Mesenchymal stem cell (in vitro differentiated cells and primary cell): ENCODE measurements around the gene PNKD.

ENCODE experiments used
- DNase-seq: peaks from one replicate; pipeline ENCODE4 v3.0.0-alpha.2; 2013
- H2AFZ ChIP-seq: one replicate; pipeline ENCODE4 v1.6.1; 2013; ENCODE audit warnings: low read depth, mild to moderate bottlenecking, control low read depth, inconsistent platforms, low read length, moderate library complexity
- H2AK5ac ChIP-seq: 2 replicates; pipeline ENCODE4 v1.6.1; 2013; ENCODE audit warnings: low read length, moderate library complexity, mild to moderate bottlenecking, inconsistent platforms; ENCODE audit not compliant: severe bottlenecking
- H2BK120ac ChIP-seq: one replicate; pipeline ENCODE4 v1.6.1; 2013; ENCODE audit warnings: low read depth, mild to moderate bottlenecking, inconsistent platforms, low read length, moderate library complexity
- H2BK12ac ChIP-seq, 2 experiments: one replicate each; pipeline ENCODE4 v1.6.1; 2013; ENCODE audit warnings: inconsistent platforms in 2 of 2, low read length in 2 of 2, mild to moderate bottlenecking in 2 of 2, moderate library complexity in 2 of 2, control low read depth in 1 of 2
- H2BK15ac ChIP-seq: one replicate; pipeline ENCODE4 v1.6.1; 2013; ENCODE audit warnings: mild to moderate bottlenecking, low read depth, inconsistent platforms; ENCODE audit not compliant: poor library complexity, severe bottlenecking
- H2BK5ac ChIP-seq: 2 replicates; pipeline ENCODE4 v1.6.1; 2013; ENCODE audit warnings: low read depth, mild to moderate bottlenecking, low read length, control low read depth, inconsistent platforms; ENCODE audit not compliant: poor library complexity, severe bottlenecking
- H3K14ac ChIP-seq, 2 experiments: one replicate each; pipeline ENCODE4 v1.6.1; 2013; ENCODE audit warnings: inconsistent platforms in 2 of 2, low read length in 2 of 2, control low read depth in 1 of 2, mild to moderate bottlenecking in 1 of 2, moderate library complexity in 1 of 2
- H3K18ac ChIP-seq, 2 experiments: one replicate each; pipeline ENCODE4 v1.6.1; 2013; ENCODE audit warnings: inconsistent platforms in 2 of 2, low read length in 2 of 2, control low read depth in 1 of 2, low read depth in 1 of 2, mild to moderate bottlenecking in 1 of 2
- H3K23ac ChIP-seq, 2 experiments: one replicate each; pipeline ENCODE4 v1.6.1; 2013; ENCODE audit warnings: inconsistent platforms in 2 of 2, low read length in 2 of 2, mild to moderate bottlenecking in 2 of 2, moderate library complexity in 2 of 2, control low read depth in 1 of 2
- H3K27ac ChIP-seq: 2 replicates; pipeline ENCODE4 v1.5.1; 2013; ENCODE audit warnings: mild to moderate bottlenecking, moderate library complexity, low read length, control low read depth, inconsistent platforms; ENCODE audit not compliant: poor library complexity, severe bottlenecking
- H3K27me3 ChIP-seq, 2 experiments: 2 replicates each; pipeline versions ENCODE4 v1.6.1 to v1.7.0; 2013; ENCODE audit warnings: low read length in 2 of 2, mild to moderate bottlenecking in 2 of 2, moderate library complexity in 2 of 2, control low read depth in 1 of 2, inconsistent platforms in 1 of 2; ENCODE audit not compliant: control insufficient read depth in 1 of 2, insufficient read depth in 1 of 2
- H3K36me3 ChIP-seq, 2 experiments: 2 replicates each; pipeline versions ENCODE4 v1.6.1 to v1.7.0; 2013; ENCODE audit warnings: low read length in 2 of 2, control low read depth in 1 of 2, inconsistent platforms in 1 of 2, low read depth in 1 of 2, mild to moderate bottlenecking in 1 of 2; ENCODE audit not compliant: insufficient read depth in 2 of 2, control insufficient read depth in 1 of 2
- H3K4ac ChIP-seq, 2 experiments: one replicate each; pipeline ENCODE4 v1.6.1; 2013; ENCODE audit warnings: inconsistent platforms in 2 of 2, low read length in 2 of 2, mild to moderate bottlenecking in 2 of 2, moderate library complexity in 2 of 2, control low read depth in 1 of 2, low read depth in 1 of 2
- H3K4me1 ChIP-seq: 2 replicates; pipeline ENCODE4 v1.6.1; 2013; ENCODE audit warnings: low read depth, low read length, control low read depth; ENCODE audit not compliant: control insufficient read depth, insufficient read depth
- H3K4me2 ChIP-seq: 2 replicates; pipeline ENCODE4 v1.6.1; 2013; ENCODE audit warnings: low read length, mild to moderate bottlenecking, inconsistent platforms; ENCODE audit not compliant: poor library complexity, severe bottlenecking
- H3K4me3 ChIP-seq, 2 experiments: 2 replicates each; pipeline versions ENCODE4 v1.5.1 to v1.7.0; 2013; ENCODE audit warnings: low read length in 2 of 2, mild to moderate bottlenecking in 2 of 2, control low read depth in 1 of 2, low read depth in 1 of 2; ENCODE audit not compliant: insufficient read depth in 1 of 2
- H3K79me1 ChIP-seq: replicated peaks from 2 replicates; pipeline ENCODE4 v1.6.1; 2013; ENCODE audit warnings: mild to moderate bottlenecking, control low read depth, low read length, inconsistent platforms; ENCODE audit not compliant: poor library complexity, severe bottlenecking
- H3K9ac ChIP-seq: 2 replicates; pipeline ENCODE4 v1.7.0; 2013; ENCODE audit warnings: mild to moderate bottlenecking, low read length, moderate library complexity
- H3K9me3 ChIP-seq: 2 replicates; pipeline ENCODE4 v1.7.0; 2013; ENCODE audit warnings: mild to moderate bottlenecking, low read length; ENCODE audit not compliant: control insufficient read depth
- H4K8ac ChIP-seq: one replicate; pipeline ENCODE4 v1.6.1; 2013; ENCODE audit warnings: inconsistent platforms, mild to moderate bottlenecking, low read length, moderate library complexity
- H4K91ac ChIP-seq: one replicate; pipeline ENCODE4 v1.6.1; 2013; ENCODE audit warnings: mild to moderate bottlenecking, low read length, inconsistent platforms
- WGBS: methylation state at CpG from one replicate; pipeline ENCODE4 v1.1.7; 2013; ENCODE audit warnings: mixed read lengths; 5-methylcytosine and 5-hydroxymethylcytosine counted together

Gene PNKD

GRCh38 chr2:218360453-218360852, 90.1 kb downstream of the PNKD start:
- no peak for DNase-seq
- Histone ChIP-seq H3K9me3 (no peaks in the 10 kb centered on the region), H3K18ac (no peak overlapping the region), H3K79me1 (no peaks in the 10 kb centered on the region), H4K8ac (no peak overlapping the region), H2BK15ac (no peak overlapping the region), H2AFZ (no peak overlapping the region), H2BK5ac (no peak overlapping the region), H3K36me3 (no peaks in the 10 kb centered on the region), H2BK12ac (no peak overlapping the region), H3K4me3 (no peak overlapping the region), H3K23ac (no peak overlapping the region), H3K4ac (no peak overlapping the region), H3K4me1 (peaks cover 14% of the 10 kb centered on the region), H3K4me2 (no peak overlapping the region), H3K9ac (no peak overlapping the region), H3K27me3 (peaks cover 0 to 14% of the 10 kb centered on the region in 2 experiments), H2BK120ac (no peak overlapping the region), H2AK5ac (no peak overlapping the region), H4K91ac (no peak overlapping the region), H3K14ac (no peak overlapping the region), H3K27ac (no peak overlapping the region)
- 93% methylated on average over 4 of the region's 4 CpGs for WGBS

DNA sequence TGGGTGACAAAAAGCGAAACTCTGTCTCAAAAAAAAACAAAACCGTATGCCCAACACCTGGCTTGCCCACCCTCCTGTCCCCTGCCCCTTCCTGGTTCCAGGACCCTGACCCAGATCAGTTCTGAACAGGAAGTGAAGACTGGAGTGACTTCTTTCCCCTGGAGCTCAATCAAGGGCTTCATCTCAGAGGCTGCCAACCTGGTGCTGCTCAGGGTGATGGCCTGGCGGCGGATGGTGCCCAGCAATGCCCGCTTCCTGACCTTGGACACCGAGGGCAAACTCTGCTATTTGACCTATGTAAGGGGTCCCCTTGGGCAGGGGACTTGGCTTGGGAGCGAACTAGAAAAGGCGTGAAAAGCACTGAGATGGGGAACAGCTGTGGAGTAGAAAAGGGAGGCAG, 92.3 kb downstream of the PNKD start:
- no peak overlapping the region for H3K18ac ChIP-seq
- H2BK12ac ChIP-seq, result no peak overlapping the region
- H3K79me1 ChIP-seq, result no peaks in the 10 kb centered on the region
- WGBS, result 94% methylated on average over 8 of the region's 8 CpGs
- no peak overlapping the region for H3K14ac ChIP-seq
- H3K9ac ChIP-seq, result no peak overlapping the region
- peaks cover 5% of the 10 kb centered on the region for H3K9me3 ChIP-seq
- H4K8ac ChIP-seq, result no peak overlapping the region
- H3K27ac ChIP-seq, result no peak overlapping the region
- no peak overlapping the region for H3K4ac ChIP-seq
- H2BK15ac ChIP-seq, result no peak overlapping the region
- peaks cover 7% of the 10 kb centered on the region for H3K4me1 ChIP-seq
- no peak overlapping the region for H2AFZ ChIP-seq
- H4K91ac ChIP-seq, result no peak overlapping the region
- no peak overlapping the region for H3K4me3 ChIP-seq
- H2BK5ac ChIP-seq, result no peak overlapping the region
- H3K4me2 ChIP-seq, result no peak overlapping the region
- H3K23ac ChIP-seq, result no peak overlapping the region
- H3K36me3 ChIP-seq, result no peaks in the 10 kb centered on the region
- no peak overlapping the region for H2AK5ac ChIP-seq
- H2BK120ac ChIP-seq, result no peak overlapping the region
- H3K27me3 ChIP-seq, result peaks cover 4 to 8% of the 10 kb centered on the region in 2 experiments
- DNase-seq, result no peak

- Histone ChIP-seq H3K18ac (no peak overlapping the region), H3K9me3 (peaks cover 5% of the 10 kb centered on the region), H2AK5ac (no peak overlapping the region), H2BK15ac (no peak overlapping the region), H3K23ac (no peak overlapping the region), H3K4me3 (no peak overlapping the region), H3K14ac (no peak overlapping the region), H3K4me2 (no peak overlapping the region), H2BK5ac (no peak overlapping the region), H3K27ac (no peak overlapping the region), H3K4me1 (peaks cover 7% of the 10 kb centered on the region), H2AFZ (no peak overlapping the region), H3K79me1 (no peaks in the 10 kb centered on the region), H3K36me3 (no peaks in the 10 kb centered on the region), H3K27me3 (peaks cover 6 to 8% of the 10 kb centered on the region in 2 experiments), H2BK12ac (no peak overlapping the region), H3K4ac (no peak overlapping the region), H4K8ac (no peak overlapping the region), H2BK120ac (no peak overlapping the region), H3K9ac (no peak overlapping the region), H4K91ac (no peak overlapping the region)
- no peak for DNase-seq
- 100% methylated on average over 2 of the region's 3 CpGs for WGBS
Observed at GRCh38 chr2:218363736-218364135, 93.4 kb downstream of the PNKD start.

DNA sequence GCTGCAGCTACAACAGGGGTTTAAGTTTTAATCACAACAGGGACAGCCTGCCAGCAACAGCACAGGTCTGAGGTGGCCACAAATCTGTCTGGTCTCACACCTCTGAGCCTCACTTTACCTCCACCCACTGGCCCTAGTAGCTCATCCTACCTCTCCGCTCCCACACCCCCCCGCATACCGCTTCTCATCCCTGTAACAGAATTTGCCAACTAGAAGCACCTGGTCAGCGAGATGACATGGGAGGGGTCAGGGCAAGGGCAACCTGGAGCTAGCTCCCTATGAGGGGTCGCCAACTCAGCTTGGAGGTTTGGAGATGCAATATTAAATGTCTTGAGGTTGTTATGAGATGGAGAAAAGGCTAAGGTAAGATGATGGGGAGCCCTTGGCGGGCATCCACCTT, 93.9 kb downstream of the PNKD start:
- no peak overlapping the region for H2BK120ac ChIP-seq
- 85% methylated on average over 6 of the region's 6 CpGs for WGBS
- no peak overlapping the region for H3K4ac ChIP-seq
- H3K14ac ChIP-seq, result no peak overlapping the region
- H4K8ac ChIP-seq, result no peak overlapping the region
- DNase-seq, result no peak
- H3K27me3 ChIP-seq, result peaks cover 7 to 13% of the 10 kb centered on the region in 2 experiments
- no peak overlapping the region for H3K4me3 ChIP-seq
- no peak overlapping the region for H2BK5ac ChIP-seq
- no peak overlapping the region for H2AFZ ChIP-seq
- no peak overlapping the region for H3K18ac ChIP-seq
- H3K9ac ChIP-seq, result no peak overlapping the region
- no peaks in the 10 kb centered on the region for H3K79me1 ChIP-seq
- no peak overlapping the region for H2AK5ac ChIP-seq
- H4K91ac ChIP-seq, result no peak overlapping the region
- H3K36me3 ChIP-seq, result no peaks in the 10 kb centered on the region
- H3K27ac ChIP-seq, result no peak overlapping the region
- peaks cover 5% of the 10 kb centered on the region for H3K9me3 ChIP-seq
- no peak overlapping the region for H2BK12ac ChIP-seq
- H3K4me2 ChIP-seq, result no peak overlapping the region
- no peak overlapping the region for H2BK15ac ChIP-seq
- peaks cover 7% of the 10 kb centered on the region for H3K4me1 ChIP-seq
- H3K23ac ChIP-seq, result no peak overlapping the region
